ENCODE measurements around the gene PA2G4.

PA2G4 gene

GRCh38 chr12:56145217-56145616 is 40.9 kb downstream of the PA2G4 start:
- no peak overlapping the region for H3K4me3 ChIP-seq (ENCODE audit: low read depth, low read length)
- no peak for TF ChIP-seq CTCF (IDR thresholded peaks at IDR 0.05; ENCODE audit: control insufficient read depth, extremely low read depth, insufficient read depth)
- no peak for DNase-seq (ENCODE audit: low read depth)

DNA sequence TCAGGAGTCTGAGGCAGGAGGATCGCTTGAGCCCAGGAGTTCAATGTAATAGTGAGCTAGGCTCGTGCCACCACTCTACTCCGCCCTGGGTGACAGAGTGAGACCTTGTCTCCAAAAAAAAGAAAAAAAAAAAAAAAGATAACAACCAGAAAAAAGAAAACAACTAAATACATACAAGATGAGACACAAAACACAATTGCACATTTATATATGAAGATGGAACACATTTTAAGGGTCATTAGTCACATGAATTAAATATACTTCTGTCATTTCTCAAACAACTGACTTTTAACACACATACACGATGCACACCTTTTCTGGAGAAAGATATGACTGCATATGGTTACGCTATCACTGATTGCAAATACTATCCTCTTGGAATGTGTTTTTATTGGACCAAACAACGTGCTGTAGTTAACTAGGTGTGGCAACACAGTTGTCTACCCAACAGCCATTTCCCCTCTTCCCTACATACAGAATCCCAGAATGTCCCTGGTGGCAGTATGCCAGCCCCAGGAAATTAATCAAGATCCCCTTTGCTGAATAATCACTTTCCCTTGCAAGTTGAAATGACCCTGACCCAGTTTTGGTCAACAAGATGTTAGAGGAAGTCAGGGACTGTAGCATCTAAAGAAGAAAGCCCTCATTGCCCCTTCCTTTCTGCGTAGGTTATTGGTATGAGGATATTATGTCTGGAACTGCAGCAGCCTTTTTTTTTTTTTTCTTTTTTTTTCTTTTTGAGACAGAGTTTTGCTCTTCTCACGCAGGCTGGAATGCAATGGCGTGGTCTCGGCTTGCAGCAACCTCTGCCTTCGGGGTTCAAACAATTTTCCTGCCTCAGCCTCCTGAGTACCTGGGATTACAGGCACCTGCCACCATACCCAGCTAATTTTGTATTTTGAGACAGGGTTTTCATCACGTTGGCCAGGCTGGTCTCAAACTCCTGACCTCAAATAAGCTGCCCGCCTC is 42.4 kb downstream of the PA2G4 start:
- TF ChIP-seq CTCF (IDR thresholded peaks at IDR 0.05; ENCODE audit: control insufficient read depth, extremely low read depth, insufficient read depth), result no peak
- DNase-seq (ENCODE audit: low read depth), result no peak
- no peak overlapping the region for H3K4me3 ChIP-seq (ENCODE audit: low read depth, low read length)

- no peak for DNase-seq (ENCODE audit: low read depth)
- H3K4me3 ChIP-seq (ENCODE audit: low read depth, low read length), result no peak overlapping the region
- no peak for TF ChIP-seq CTCF (IDR thresholded peaks at IDR 0.05; ENCODE audit: control insufficient read depth, extremely low read depth, insufficient read depth)
Measured at GRCh38 chr12:56150563-56150962, 46.2 kb downstream of the PA2G4 start.

DNA sequence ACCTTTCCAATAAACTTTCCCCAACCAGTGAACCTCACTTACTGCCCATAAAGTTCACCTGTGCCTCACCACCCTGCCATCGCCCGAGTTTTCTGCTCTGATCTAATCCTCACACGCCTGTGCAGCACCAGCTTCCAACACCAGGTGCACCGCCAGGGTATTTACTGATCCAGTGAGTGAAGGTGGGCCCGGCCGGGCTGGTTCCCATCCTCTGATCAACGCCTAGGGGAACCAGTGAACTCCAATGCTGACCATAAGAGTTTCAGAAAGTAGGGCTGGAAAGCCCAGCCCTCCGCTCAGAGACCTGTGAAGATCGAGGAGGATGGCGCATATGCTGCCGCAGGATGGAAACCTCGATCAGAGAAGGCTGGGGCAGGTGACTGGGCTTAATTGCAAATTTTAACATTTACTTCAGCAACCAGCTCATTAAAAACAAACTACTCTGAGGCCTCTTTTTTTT is 47.3 kb downstream of the PA2G4 start:
- peak overlapping the region; percentile 66 for H3K4me3 ChIP-seq (ENCODE audit: low read depth, low read length)
- no peak for DNase-seq (ENCODE audit: low read depth)
- 0 out of 2 replicates have a peak, but pooled peaks have one; percentile 8 for TF ChIP-seq CTCF (IDR thresholded peaks at IDR 0.05; ENCODE audit: control insufficient read depth, extremely low read depth, insufficient read depth)

- H3K4me3 ChIP-seq (ENCODE audit: low read depth, low read length), result peak within 1 kb of the TSS; percentile 66
- peak; percentile 63 for DNase-seq (ENCODE audit: low read depth)
- no peak for TF ChIP-seq CTCF (IDR thresholded peaks at IDR 0.05; ENCODE audit: control insufficient read depth, extremely low read depth, insufficient read depth)
Measured at GRCh38 chr12:56152132-56152755, 47.9 kb downstream of the PA2G4 start, which contains the start of gene MYL6B. Gene MYL6B (plus strand): TSS chr12:56152587. CDS start chr12:56153919, 1,332 bp downstream.

DNA sequence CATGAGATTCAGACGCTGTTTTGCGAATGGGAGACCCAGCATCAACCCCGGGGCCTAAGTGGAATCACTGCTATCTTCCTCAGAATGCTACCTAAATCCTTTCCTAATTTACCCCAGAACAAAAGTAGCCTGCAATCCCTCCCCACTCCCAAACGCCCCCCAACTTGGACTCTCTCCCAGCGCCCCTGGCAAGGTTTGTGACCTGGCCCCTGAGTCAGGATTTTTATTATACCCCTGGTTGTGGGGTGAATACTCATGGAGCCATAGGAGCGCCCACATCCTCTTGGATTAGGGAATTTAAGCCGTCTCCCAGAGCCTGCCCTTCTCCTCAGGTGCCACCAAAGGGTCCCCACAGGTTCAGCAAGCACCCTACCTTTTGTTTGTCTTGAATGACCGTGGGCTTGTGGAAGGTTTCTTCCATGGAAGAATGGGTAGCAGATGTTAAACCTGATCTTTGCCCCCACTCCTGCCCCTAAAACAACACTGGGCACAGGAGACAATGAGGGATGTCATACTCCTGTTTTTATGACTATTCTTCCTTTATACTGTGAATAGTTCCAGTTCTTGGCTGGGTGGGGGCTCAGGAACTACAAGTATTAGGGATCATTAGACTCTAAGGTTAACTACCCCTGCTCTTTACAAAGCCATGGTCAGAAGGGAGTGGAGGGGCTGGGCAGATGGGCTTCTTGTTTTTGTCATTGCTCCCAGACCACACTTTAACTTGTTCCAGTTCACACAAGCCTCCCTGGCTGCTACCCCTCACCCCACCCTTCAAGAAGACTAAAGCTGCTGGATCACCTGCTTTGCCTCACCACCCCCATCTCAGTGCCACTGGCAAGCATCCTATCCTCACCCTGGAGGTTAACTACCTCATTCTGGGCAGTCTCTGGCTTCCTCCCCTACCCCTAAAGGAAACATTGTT is 48.7 kb downstream of the PA2G4 start:
- DNase-seq (ENCODE audit: low read depth), result no peak
- peak overlapping the region; percentile 66 for H3K4me3 ChIP-seq (ENCODE audit: low read depth, low read length)
- no peak for TF ChIP-seq CTCF (IDR thresholded peaks at IDR 0.05; ENCODE audit: control insufficient read depth, extremely low read depth, insufficient read depth)

All from LNCaP clone FGC (cell line).